ENCODE results near the gene NR1I2.

DNA sequence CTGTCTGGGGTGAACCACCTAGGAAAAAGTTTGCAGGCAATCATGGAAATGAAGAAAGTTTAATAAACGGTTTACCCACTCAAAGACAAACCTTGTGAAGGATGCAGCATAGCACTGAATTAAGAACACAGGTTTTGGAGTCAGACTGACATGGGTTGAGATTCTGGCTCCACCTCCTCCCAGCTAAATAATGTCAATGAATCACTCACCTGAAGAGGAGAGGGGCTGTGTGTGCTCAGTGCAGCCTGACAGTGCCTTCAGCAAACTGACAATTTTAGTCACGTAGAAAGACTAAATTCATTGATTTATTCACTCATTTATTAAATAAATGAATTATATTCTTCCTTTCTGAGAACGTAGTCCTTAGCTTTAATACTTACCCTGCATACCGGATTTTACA is 18.9 kb downstream of the NR1I2 start:
- TF ChIP-seq SMC3 (conservative IDR thresholded peaks at IDR 0.05; ENCODE audit: poor library complexity) (no peak), EZH2 (IDR thresholded peaks at IDR 0.05; ENCODE audit: borderline replicate concordance, insufficient read depth, low read length, poor library complexity, severe bottlenecking) (no peak)
